ENCODE measurements around the gene ELAVL3.
A peak's percentile ranks its signal among the peaks of the same experiment; 100 is the strongest.
"Not testable (repeated sequence)": the region's sequence is repeated elsewhere in the genome, so short reads cannot be mapped to it uniquely, and the experiment has no call there.

ELAVL3 gene

GRCh38 chr19:11435057-11435832 is 45.6 kb downstream of the ELAVL3 start, which contains the start of the genes ODAD3 and PRKCSH:
Gene ODAD3, minus strand, starts transcription at chr19:11435121. Its CDS starts 105 bp downstream, at chr19:11435016.
Gene PRKCSH, plus strand, starts transcription at chr19:11435635. Its CDS starts 483 bp downstream, at chr19:11436118.
- peak; percentile 90 to 99 (median 98) for DNase-seq

- DNase-seq = no peak
These were observed 46.2 kb downstream of the ELAVL3 start for GRCh38 chr19:11434703-11435056.

GRCh38 chr19:11433526-11433925 is 47.3 kb downstream of the ELAVL3 start:
- not testable (repeated sequence) for DNase-seq

DNA sequence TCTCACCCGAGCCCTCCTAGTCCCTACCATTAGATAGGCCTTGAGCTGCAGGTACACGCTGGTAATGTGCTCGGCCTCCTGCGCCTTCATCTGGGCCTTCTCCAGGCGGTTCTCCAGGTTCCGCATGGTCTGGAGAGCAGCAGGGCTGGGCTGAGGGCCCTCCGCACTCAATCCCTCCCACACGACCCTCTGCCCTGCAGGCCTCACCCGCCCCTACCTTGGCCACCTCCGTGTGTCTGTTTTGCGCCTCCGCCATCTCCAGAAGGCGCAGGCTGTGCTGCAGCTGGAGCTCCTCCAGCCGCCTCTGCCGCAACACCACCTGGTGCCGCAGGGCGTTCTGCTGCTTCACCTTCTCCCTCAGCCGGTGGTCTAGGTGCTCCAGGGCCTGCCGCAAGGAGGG is 54.2 kb downstream of the ELAVL3 start:
- no peak for DNase-seq

DNA sequence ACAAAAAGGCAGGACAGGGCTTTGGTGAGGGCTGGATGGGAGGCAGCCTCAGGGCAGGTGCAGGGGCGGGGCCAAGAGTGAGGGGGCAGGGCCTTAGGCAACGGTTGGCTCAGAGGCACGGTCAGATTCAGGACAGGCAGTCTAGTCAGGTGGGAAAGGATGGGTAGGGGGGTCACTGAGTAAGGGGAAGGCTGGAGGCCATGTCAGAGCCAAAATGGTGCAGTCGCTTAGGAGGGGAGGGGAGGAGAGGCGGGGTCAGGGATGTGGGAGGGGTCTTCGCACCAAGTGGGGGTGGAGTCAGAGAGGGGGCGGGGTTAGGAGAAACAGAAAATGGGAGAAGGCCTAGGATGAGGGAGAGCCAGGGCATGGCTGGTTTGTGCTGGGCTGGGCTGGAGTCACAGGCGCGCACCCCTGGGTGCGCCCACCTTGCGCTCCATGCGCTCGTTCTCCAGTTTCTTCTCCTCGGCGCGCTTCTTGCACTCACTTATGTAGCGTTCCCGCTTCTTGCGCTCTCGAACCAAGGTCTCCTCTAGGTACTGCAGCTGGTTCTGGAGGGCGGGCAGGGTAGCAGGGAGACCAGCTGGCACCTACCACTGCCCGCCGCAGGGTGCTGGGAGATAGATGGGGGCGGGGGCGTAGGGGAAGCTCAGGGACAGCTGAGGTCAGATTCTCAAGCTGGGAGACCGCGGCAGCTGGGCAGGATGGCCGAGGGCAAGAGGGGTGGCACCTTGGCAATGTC is 55.0 kb downstream of the ELAVL3 start:
- DNase-seq = no peak

- DNase-seq = no peak
These were observed 57.1 kb downstream of the ELAVL3 start for GRCh38 chr19:11423791-11424181.

- DNase-seq = no peak
These were observed 57.6 kb downstream of the ELAVL3 start for GRCh38 chr19:11423164-11423790.

DNA sequence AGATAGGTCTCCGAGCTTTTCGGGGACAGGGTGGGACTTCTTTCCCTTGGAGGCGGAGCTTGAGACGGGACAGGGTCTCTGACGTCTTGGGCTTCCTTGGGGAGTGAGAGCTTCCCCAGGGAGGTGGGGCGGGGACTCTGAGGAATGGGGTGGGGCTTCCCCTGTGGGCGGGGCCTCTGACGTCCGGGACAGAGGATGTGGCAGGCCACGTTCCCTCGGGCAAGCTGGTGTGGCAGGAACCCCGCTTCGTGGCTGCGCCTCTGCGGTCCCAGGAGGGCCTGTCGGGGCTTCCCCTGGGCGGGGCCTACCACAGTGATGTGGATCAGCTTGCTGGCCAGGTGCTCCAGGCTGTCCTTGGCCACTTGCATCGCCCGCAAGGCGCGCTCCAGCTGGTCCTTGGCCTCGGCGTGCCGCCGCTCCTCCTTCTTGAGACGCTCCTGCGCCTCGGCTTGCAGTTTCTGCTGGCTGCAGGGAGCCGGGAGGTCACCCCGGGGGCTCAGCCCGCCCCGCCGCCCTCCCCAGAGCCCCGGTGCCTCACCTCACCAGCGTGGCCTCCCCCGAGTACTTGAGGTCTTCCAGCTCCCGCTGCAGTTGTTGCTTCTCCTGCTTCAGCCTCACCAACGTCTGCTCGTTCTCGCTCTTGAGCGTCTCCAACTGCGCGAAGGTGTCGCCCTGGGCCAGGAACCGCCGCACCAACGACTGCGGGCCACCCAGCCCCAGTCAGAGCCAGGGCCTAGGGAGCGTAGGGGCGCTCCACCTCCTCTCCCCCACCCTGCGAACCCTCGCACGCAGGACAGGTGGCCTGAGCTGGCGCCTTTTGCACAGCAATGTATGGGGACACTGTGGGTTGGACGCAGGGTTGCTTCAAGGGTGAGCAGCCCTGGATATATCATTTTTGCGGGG is 58.4 kb downstream of the ELAVL3 start:
- peak in 1 of 4 experiments; percentile 27 for DNase-seq

DNA sequence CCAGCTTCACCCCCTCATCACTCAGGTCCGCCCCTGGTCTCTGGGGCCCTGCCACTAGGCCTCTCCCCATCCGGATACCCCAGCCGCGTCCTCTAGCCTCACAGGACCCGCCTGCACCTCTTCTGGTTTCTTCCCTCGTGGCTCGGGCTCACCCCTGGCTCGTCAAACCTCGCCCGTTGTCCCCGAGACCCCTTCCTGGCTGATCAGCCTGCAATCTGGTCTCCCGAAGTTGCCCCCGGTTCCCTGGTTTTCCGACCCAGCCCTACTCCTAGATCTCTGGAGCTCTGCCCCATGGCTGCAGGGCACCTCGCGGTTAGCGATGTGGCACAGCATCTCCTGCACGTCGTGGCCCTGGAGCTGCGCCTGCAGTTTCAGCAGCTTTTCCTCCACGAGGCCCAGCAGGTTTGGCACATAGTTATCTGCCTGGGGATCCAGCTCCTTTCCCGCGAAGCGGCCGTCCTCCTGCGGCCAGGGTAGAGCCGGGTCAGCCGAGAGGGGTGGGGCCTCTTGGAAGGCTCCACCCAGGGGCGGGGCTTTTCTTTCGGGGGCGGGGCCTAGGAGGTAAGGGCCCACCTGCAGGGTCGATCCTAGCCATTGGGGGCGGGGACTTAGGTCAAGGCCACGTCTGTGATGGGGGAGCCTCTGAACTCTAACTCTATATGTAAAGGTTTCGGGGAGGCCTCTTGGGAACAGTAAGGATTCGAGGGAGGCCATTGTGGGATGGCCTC is 59.3 kb downstream of the ELAVL3 start:
- DNase-seq = peak in 2 of 4 experiments; percentile 25 to 34

GRCh38 chr19:11420429-11421370 is 60.1 kb downstream of the ELAVL3 start:
- DNase-seq = no peak

DNA sequence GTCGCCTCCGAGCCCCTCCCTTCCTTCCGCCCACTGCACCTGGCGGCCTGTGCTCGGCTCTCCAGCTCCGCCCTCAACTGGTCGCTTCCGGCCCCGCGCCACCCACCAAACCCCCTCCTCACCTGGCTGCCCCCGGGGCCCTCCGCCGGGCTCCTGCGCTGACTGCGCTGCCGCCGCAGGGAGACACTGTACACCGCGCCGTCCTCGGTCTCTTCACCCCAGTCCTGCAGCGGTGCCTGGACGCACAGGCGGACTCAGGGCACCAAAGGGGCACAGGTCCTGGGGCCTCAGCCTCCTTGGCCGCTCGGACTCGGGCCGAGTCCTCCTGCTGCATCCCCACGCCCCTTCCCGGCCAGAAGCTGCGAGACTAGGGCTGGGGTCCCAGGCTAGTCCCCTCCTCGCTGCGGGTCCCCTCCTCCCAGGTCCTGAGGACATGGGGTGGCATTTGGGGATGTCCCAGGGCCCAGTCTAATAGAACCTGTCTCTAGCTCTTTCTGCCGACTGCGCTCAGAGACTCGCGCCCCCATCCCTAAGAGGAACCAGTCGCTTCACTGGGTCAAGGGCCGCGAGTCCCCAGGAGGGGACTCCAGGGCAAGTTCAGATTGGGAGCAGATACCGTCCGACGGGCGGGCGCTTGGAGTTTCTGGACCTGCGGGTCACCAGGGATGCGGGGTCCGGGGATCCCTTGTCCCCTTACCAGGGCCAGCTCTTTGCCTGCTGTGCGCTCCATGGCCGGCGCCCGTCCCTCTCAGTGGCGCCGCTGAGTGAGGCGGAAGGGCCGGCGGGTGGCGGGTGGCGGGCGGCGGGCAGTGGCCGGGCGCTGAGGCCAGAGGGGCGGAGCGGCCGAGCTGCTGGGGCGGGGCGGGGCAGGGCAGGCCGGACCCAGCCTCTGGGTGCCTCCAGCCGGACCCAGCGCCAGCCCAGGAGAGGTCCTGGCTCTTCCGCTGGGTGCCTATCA is 62.0 kb downstream of the ELAVL3 start, which contains the start of gene RGL3:
RGL3 (minus strand) TSS at position 766 of the 958 bp plus-strand sequence; CDS start at position 730, 36 bp downstream.
- no peak for DNase-seq

GRCh38 chr19:11418094-11418548 is 62.7 kb downstream of the ELAVL3 start:
- no peak for DNase-seq

GRCh38 chr19:11416346-11417052 is 64.3 kb downstream of the ELAVL3 start:
- DNase-seq = no peak

GRCh38 chr19:11414544-11414943 is 66.3 kb downstream of the ELAVL3 start:
- no peak for DNase-seq

DNA sequence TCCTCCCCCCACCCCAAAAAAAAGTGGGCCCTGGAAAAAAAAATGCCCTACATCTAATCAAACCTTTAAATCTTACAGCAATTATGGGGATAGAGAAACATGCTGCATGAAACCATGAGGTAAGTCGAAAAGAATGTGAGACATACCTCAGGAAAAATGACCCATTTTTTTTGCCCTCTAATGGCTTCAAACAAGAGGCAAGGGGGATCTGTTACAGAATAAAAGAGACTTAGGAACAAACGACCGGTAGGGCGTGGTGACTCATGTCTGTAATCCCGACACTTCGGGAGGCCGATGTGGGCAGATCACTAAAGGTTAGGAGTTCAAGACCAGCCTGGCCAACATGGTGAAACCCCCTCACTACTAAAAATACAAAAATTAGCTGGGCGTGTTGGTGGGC is 70.2 kb downstream of the ELAVL3 start:
- no peak for DNase-seq

DNA sequence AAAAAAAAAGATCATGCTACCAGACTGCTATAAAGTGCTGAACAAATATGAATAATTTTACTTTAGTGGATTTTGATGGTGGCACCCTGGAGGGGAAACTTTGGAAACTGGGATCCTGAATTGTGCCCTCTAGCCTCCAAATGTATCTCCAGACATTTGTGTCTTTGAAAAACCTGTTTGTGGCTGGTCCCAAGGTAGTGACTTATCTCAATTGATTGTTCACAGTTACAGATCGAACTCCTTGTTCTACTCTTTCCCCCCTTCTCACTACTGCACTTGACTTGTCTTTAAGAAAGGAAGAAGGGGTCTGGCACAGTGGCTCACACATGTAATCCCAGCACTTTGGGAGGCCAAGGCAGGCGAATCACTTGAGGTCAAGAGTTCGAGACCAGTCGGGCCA is 72.3 kb downstream of the ELAVL3 start:
- no peak for DNase-seq

DNA sequence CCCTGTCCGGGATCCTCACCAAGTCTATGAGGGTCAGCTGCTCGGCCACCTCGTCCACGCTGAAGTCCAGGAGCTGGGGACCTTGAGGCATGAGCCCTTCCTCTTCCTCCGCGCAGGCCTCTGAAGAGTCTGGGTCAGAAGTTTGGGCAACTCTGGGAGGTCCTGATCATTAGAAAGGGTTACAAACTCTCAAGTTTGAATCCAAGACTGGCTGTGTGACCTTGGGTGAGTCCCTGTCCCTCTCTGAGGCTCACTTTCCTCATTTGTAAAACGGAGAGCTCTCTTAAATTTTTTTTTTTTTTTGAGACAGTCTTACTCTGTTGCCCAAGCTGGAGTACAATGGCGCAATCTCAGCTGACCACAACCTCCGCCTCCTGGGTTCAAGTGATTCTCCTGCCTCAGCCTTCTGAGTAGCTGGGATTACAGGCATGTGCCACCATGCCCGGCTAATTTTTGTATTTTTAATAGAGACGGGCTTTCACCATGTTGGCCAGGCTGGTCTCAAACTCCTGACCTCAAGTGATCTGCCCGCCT is 74.1 kb downstream of the ELAVL3 start:
- DNase-seq = not testable (repeated sequence)

All from activated naive CD4-positive, alpha-beta T cell (primary cell).